GM12865 (cell line): ENCODE data around the gene SERPINB4.

ENCODE experiments used
- DNase-seq: peaks from one replicate; pipeline ENCODE4 v3.0.0; 2010; ENCODE audit warnings: low read depth
- H3K4me3 ChIP-seq: 2 replicates; pipeline ENCODE4 v1.5.1; 2011; ENCODE audit warnings: mild to moderate bottlenecking, low read depth, low read length, control low read depth
- TF ChIP-seq, protein P1 (sequence below): IDR thresholded peaks from 2 replicates; pipeline ENCODE4 v1.5.1; 2011; ENCODE audit warnings: low read length, control low read depth, low read depth, inconsistent platforms; ENCODE audit not compliant: insufficient read depth; ENCODE audit errors: missing control alignments

Gene SERPINB4

DNA sequence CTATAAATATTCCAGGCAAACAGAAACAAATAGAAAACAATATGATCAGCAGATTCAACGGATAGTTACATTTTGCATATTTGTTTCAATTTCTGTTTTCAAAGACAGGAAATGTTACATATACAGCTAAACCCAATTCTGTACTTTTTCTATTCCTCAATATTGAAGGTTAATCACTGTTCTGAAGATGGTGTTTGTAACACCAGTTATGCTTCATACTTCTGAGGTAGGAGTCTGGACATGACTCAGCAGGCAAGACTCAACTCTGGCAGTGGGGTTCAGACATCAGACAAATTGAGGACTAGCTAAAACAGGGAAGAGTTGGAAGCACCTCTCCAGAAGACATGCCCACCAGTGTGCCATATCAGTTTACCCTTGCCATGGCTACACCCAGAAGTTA lies 40.3 kb downstream of the SERPINB4 start:
- peak; percentile 61 for DNase-seq
- H3K4me3 ChIP-seq, result no peak overlapping the region; the same call in 1 of the 2 replicates
- TF ChIP-seq, protein P1, sequence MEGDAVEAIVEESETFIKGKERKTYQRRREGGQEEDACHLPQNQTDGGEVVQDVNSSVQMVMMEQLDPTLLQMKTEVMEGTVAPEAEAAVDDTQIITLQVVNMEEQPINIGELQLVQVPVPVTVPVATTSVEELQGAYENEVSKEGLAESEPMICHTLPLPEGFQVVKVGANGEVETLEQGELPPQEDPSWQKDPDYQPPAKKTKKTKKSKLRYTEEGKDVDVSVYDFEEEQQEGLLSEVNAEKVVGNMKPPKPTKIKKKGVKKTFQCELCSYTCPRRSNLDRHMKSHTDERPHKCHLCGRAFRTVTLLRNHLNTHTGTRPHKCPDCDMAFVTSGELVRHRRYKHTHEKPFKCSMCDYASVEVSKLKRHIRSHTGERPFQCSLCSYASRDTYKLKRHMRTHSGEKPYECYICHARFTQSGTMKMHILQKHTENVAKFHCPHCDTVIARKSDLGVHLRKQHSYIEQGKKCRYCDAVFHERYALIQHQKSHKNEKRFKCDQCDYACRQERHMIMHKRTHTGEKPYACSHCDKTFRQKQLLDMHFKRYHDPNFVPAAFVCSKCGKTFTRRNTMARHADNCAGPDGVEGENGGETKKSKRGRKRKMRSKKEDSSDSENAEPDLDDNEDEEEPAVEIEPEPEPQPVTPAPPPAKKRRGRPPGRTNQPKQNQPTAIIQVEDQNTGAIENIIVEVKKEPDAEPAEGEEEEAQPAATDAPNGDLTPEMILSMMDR, result no peak

DNA sequence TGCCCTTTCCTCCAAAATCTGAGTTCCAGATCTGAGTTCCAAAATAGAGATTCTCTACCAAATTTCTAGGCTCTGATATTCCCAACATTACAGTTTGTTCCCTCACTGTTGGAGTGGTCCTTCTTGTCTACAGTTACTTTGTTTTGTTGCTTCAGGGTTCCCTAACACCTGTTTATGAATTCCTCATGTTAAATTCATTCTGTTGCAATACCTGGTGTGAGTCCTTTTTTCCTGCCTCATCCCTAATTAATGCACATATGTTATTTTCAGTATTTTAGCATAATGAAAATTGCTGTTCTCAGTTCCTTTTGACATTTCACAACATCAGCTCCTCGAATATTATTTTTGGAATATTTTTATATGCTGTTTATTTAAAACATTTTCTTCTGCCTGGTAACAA lies 40.7 kb downstream of the SERPINB4 start:
- DNase-seq, result no peak
- no peak overlapping the region; the same call in 1 of the 2 replicates for H3K4me3 ChIP-seq
- TF ChIP-seq, protein P1, result no peak

DNA sequence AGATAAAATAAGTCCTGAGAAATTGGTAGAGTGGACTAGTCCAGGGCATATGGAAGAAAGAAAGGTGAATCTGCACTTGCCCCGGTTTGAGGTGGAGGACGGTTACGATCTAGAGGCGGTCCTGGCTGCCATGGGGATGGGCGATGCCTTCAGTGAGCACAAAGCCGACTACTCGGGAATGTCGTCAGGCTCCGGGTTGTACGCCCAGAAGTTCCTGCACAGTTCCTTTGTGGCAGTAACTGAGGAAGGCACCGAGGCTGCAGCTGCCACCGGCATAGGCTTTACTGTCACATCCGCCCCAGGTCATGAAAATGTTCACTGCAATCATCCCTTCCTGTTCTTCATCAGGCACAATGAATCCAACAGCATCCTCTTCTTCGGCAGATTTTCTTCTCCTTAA lies 47.1 kb downstream of the SERPINB4 start:
- no peak for DNase-seq
- no peak overlapping the region for H3K4me3 ChIP-seq
- TF ChIP-seq, protein P1, result no peak

DNA sequence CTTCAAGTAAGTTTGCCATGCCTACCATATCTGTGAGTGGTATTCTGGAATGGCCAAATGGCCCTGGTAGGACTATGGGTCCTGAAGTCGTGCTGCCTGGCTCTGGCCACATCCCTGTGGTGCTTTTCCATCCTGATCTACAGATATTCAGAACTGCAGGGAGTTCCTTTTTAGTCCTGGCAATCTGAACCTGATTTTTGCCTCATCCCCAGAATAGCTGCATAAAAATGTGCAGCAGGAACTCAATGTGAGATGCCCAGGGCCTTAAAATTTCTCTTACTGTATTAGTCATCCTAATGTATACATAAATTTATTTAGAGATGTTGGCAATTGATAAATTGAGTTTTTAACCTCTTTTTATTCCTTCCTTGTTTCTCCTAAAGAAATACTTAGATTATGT lies 51.6 kb downstream of the SERPINB4 start:
- H3K4me3 ChIP-seq, result no peak overlapping the region
- TF ChIP-seq, protein P1, result no peak
- DNase-seq, result no peak

DNA sequence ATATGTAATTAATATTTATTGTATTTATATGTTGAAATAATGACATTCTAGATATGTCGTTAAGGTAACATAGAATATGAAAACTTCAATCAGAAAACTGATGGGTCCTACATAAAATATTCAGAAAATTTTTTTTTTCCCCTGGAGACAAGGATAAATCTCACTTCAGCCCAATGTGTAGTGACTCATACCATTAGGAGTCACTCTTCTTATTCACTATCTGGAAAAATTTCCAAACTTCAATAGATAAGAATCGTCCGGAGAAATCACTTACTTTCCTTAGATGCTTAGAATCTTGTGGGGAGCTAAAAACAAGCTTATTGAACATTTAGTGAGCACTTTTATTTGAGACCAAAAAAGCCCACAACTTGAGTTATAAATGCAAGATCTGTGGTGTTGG lies 52.3 kb downstream of the SERPINB4 start:
- H3K4me3 ChIP-seq, result no peak overlapping the region
- TF ChIP-seq, protein P1, result no peak
- no peak for DNase-seq

DNA sequence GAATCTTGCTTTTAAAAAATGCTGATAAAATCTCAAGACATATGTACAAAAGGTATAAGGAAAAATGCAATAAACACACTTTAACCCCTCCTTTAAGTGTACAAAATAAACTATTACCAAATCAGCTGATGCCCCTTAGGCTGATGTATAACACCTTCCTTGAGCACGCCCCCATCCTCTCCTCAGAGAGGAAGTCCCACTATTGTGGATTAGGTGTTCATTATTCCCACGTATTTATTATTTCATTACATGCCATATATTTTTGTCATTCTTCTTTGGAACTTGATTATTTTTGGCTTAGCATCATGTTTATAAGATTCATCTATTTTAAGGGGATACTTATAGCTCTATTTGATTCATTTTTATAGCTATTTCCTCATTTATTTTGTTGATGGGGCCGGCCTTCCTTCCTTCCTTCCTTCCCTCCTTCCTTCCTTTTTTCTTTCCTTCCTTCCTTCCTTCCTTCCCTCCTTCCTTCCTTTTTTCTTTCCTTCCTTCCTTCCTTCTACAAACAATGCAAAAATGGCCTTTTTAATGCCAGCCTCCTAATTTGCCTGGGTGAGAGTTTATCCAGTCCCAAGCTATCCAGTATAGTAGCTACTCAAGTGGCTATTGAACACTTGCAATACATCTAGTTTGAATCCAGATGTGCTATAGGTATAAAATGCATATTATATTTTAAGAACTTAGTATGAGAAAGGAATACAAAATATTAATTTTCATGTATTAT lies 52.9 kb downstream of the SERPINB4 start:
- DNase-seq, result no peak
- H3K4me3 ChIP-seq, result no peak overlapping the region
- TF ChIP-seq, protein P1, result no peak

DNA sequence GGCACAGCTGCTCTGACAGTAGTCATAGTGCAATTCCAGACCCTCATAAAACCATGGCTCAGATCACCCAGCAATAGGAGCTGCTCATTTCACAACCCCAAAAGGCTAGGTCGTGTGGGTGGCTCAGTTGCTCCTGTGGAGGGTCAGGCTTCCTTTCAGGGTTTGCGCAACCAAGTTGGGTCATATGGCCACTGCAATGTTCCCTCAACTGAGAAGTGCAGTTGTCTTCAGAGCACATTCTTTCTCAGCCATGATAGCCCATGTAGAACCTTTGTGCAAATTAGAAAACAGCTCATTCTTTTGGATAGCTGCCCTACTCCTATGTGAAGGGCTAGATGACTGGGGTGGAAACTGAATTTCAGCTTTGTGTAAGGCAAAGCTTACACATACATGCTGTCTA lies 53.7 kb downstream of the SERPINB4 start:
- DNase-seq, result no peak
- no peak overlapping the region for H3K4me3 ChIP-seq
- TF ChIP-seq, protein P1, result no peak
